Colonic mucosa (tissue), 4 donors: ENCODE measurements around the gene SEMA4C. TPM values are rescaled to one million over a fixed set of nuclear protein-coding genes. Genes with fewer than 3 reads are reported as not detected.
A peak's percentile ranks its signal among the peaks of the same experiment; 100 is the strongest.
"Not testable (repeated sequence)": the region's sequence is repeated elsewhere in the genome, so short reads cannot be mapped to it uniquely, and the experiment has no call there.

Experiments used
- DNase-seq: peaks from one replicate; pipeline ENCODE4 v3.0.0-alpha.2; 2020
- H3K27ac ChIP-seq: fragments of 200-600 bp; one replicate; pipeline ENCODE4 v1.8.0; 2021
- H3K27me3 ChIP-seq: fragments of 200-600 bp; one replicate; pipeline ENCODE4 v1.8.0; 2021
- H3K36me3 ChIP-seq: fragments of 200-600 bp; one replicate; pipeline ENCODE4 v1.8.0; 2021
- H3K4me1 ChIP-seq: fragments of 200-600 bp; one replicate; pipeline ENCODE4 v1.8.0; 2021; ENCODE audit warnings: mild to moderate bottlenecking
- H3K4me3 ChIP-seq: fragments of 200-600 bp; one replicate; pipeline ENCODE4 v1.8.0; 2021
- H3K9ac ChIP-seq, 2 donors: one replicate each; pipeline ENCODE4 v1.7.0; 2013; ENCODE audit warnings: control low read depth in 2 of 2, low read depth in 2 of 2, low read length in 2 of 2
- H3K9me3 ChIP-seq: fragments of 200-600 bp; one replicate; pipeline ENCODE4 v1.8.0; 2021
- intact Hi-C: fragments of 100-400 bp; cut with DNase I; formaldehyde crosslinking; loops from one replicate; pipeline ENCODE4 v1.14.1; 2022
- total RNA-seq, 2 donors: library from RNA; stranded (reverse); fragmentation: NEBNext Ultra II Directional in 1 of 2; extraction: Animal tissue kit (Norgen Biotek cat#: 25700) in 1 of 2; gene quantifications; one replicate each; pipeline ENCODE4 v1.2.1, GENCODE V29; 2021
- TF ChIP-seq, protein P1 (sequence below): fragments of 200-600 bp; IDR thresholded peaks from one replicate; pipeline ENCODE4 v1.8.0; 2022; ENCODE audit warnings: antibody characterized with exemption, mild to moderate bottlenecking
- donor health status: healthy.
- donor health status: DM: no; HTN: no; CAD: no.
- donor health status: DM: no; HTN: no; CAD: no.

Gene SEMA4C
- total RNA-seq, 2 donors from 2014 or later = 13.0 to 17.2 TPM

DNA sequence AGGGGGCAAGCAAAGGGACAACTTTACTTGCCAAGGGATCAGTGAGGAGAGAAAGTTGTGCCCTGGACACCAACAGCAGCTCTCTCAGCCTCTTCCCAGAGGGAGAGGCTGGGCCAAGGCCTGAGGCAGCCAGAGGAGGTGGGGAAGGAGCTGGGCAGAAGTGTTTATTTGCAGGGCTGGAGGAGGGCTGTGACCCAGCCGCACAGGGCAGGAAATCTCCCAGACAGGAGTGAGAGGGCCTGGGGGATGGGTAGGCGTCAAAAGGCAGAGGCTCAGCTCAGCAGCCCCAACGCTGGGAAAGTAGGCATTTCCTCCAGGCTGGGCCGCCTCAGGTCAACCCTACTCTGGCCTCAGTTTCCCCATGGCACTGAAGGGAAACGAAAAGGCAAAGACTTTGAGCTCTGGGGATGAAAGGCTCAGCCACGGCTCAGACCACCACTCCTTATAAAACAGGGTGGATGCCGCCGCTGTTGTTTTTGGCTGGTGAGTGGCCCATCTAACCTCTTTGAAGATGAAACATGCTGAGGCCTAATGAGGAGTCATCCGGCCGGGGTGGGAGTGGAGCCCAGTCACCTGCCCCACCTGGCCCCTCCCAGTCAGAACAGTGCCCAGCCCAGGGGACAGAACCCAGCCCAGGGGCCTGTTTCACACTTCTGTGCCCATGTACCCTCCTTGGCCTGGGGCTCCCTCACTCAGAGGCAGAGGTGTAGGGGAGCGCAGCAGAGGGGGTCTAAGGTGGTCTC, 21.9 kb upstream of the SEMA4C start:
- intact Hi-C loops = no loop called here
- TF ChIP-seq, protein P1, sequence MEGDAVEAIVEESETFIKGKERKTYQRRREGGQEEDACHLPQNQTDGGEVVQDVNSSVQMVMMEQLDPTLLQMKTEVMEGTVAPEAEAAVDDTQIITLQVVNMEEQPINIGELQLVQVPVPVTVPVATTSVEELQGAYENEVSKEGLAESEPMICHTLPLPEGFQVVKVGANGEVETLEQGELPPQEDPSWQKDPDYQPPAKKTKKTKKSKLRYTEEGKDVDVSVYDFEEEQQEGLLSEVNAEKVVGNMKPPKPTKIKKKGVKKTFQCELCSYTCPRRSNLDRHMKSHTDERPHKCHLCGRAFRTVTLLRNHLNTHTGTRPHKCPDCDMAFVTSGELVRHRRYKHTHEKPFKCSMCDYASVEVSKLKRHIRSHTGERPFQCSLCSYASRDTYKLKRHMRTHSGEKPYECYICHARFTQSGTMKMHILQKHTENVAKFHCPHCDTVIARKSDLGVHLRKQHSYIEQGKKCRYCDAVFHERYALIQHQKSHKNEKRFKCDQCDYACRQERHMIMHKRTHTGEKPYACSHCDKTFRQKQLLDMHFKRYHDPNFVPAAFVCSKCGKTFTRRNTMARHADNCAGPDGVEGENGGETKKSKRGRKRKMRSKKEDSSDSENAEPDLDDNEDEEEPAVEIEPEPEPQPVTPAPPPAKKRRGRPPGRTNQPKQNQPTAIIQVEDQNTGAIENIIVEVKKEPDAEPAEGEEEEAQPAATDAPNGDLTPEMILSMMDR = no peak
- DNase-seq = peak; percentile 28

DNA sequence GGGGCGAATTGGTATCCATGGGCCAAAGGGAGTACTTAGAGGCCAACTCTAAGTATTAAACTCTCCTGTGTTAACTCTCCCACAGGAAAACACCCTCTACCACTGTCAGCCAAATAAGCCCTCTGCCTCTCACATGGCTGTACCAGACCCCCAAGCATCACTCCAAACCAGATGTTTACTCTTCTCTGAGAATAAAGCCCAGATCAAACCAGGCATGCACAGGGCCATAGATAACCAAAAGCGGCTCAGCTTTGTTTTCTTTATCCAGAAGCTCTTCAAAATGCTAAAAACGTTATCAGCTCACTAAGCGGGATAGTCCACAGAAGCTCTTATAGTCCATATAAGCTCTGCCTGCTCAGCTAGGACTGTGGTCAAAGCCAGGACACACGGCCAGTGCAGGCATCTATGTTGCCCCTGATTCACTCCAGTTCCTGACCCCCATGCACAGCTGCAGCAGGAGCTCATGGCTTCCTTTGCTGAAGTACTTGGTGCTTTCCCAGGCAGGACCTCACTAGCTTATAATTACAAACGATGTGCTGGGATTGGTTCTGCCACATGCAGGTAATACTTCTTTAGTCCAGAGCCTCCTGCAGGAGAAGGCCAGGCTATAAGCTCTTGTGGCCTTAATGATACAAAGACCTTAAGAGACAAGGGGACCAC, 21.0 kb upstream of the SEMA4C start:
- Histone ChIP-seq H3K9me3 (no peaks in the 10 kb centered on the region), H3K27ac (no peak overlapping the region), H3K27me3 (no peaks in the 10 kb centered on the region), H3K9ac (no peak overlapping the region), H3K4me1 (peaks cover 15% of the 10 kb centered on the region), H3K4me3 (no peak overlapping the region), H3K36me3 (no peaks in the 10 kb centered on the region)
- DNase-seq = no peak
- TF ChIP-seq, protein P1 = no peak
- intact Hi-C loops = no loop called here

More for the DNA sequence above, 21.9 kb upstream of the SEMA4C start:
- Histone ChIP-seq H3K36me3 (no peaks in the 10 kb centered on the region), H3K27ac (no peak overlapping the region), H3K27me3 (no peaks in the 10 kb centered on the region), H3K4me1 (peaks cover 19% of the 10 kb centered on the region), H3K4me3 (no peak overlapping the region), H3K9ac (no peak overlapping the region), H3K9me3 (no peaks in the 10 kb centered on the region)

DNA sequence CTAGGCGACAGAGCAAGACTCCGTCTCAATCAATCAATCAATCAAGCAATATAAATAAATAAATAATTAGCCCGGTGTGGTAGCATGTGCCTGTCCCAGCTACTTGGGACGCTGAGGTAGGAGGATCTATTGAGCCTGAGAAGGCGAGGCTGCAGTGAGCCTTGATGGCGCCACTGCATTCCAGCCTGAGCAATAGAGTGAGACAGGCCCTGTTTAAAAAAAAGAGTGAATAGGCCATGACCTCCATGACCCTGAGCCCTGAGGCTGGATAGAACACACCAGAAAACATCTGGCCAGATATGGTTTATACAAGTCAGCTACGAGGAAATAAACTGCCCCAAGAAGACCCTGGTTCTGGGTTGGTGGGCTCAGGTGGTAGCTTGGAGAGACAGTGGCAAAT, 20.4 kb upstream of the SEMA4C start:
- Histone ChIP-seq H3K9ac (no peak overlapping the region), H3K36me3 (no peaks in the 10 kb centered on the region), H3K27ac (no peak overlapping the region), H3K4me3 (no peak overlapping the region), H3K4me1 (peaks cover 9% of the 10 kb centered on the region), H3K27me3 (no peaks in the 10 kb centered on the region), H3K9me3 (no peaks in the 10 kb centered on the region)
- intact Hi-C loops = no loop called here
- TF ChIP-seq, protein P1 = no peak
- no peak for DNase-seq

DNA sequence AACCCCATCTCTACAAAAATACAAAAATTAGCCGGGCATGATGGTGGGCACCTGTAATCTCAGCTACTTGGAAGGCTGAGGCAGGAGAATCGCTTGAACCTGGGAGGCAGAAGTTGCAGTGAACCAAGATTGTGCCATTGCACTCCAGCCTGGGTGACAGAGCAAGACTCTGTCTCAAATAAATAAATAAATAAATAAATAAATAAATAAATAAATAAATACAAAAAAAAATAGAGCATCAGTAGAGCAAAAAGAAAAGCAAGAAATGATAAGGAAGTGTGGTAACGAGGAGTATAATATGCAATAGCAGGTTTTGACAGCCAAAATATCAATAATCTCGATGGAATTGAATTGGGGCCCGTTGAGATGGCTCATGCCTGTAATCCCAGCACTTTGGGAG, 19.6 kb upstream of the SEMA4C start:
- H3K27me3 ChIP-seq, intact Hi-C loops, H3K4me3 ChIP-seq, DNase-seq, H3K4me1 ChIP-seq, H3K9me3 ChIP-seq, H3K27ac ChIP-seq, H3K36me3 ChIP-seq, H3K9ac ChIP-seq: not testable (repeated sequence)

DNA sequence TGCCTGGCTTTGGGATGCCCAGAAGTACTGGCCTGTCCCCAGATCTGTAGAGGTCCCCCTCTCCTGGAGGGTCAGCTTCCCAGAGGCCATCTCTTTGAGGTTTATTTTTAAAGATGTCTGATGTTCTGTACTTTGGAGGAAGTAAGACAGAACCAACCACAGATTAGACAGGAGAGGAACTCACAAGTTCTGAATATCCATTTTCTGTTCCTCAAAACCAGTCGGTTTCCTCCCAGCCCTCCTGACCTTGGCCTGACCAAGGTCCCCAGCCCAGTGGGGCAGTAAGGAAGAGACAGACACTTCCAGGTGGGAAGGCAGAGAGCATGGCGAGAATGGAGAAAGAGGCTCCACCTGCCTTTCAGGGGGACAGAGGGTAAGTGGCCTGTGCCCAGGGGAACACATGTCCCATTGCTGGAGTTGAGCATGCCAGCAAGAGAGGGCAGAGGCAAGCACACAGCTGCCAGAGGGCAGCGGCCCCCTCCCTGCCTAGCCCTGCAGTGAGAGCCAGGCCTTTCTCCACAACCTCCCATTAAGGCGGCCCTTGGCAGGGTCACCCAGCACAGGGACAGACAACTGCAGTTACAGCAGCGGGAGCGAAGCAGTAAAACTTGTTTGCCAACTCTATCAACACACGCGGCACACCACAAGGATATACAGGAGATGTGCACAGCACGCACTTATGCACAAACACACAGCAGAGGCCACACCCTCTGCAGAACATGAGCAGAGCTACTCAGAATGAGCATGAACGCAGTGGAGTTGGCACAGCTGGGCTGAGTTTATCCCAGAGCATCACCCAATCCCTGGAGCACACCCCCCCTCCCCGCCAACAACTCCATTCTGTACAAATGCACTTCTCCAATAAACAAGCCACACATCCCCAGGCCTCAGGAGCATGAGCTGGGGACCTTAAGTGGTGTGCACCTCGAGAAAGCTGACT, 18.5 kb upstream of the SEMA4C start:
- intact Hi-C loops = no loop called here
- no peaks in the 10 kb centered on the region for H3K9me3 ChIP-seq
- H3K27me3 ChIP-seq = no peaks in the 10 kb centered on the region
- TF ChIP-seq, protein P1 = no peak
- H3K36me3 ChIP-seq = no peaks in the 10 kb centered on the region
- peak overlapping the region in 1 of 2 donors; percentile 38 for H3K9ac ChIP-seq
- peak overlapping the region; percentile 20 for H3K27ac ChIP-seq
- no peak overlapping the region for H3K4me3 ChIP-seq
- peak; percentile 80 for DNase-seq
- peaks cover 9% of the 10 kb centered on the region for H3K4me1 ChIP-seq
